D721Med (cell line): ENCODE results near the gene BCDIN3D.

Source experiments
- DNase-seq: peaks from one replicate; pipeline ENCODE4 v3.0.0; 2011; ENCODE audit warnings: low spot score; ENCODE audit not compliant: insufficient read length
- FAIRE-seq: peaks from 2 replicates; lab custom pipeline; 2011; peaks lifted over from hg19 to GRCh38; lab: Jason Lieb, UNC
- CTCF ChIP-seq: IDR thresholded peaks from 2 replicates; pipeline ENCODE4 v1.5.1; 2012; ENCODE audit warnings: mild to moderate bottlenecking, control low read depth; ENCODE audit not compliant: insufficient read depth; ENCODE audit errors: missing control alignments

Gene BCDIN3D

GRCh38 chr12:49824416-49824815 lies 18.5 kb downstream of the BCDIN3D start:
- TF ChIP-seq CTCF = no peak
- FAIRE-seq = no peak
- no peak for DNase-seq

- no peak for TF ChIP-seq CTCF
- FAIRE-seq (no peak), DNase-seq (no peak)
Observed at GRCh38 chr12:49823951-49824350, 19.0 kb downstream of the BCDIN3D start.

- TF ChIP-seq CTCF = no peak
- DNase-seq (no peak), FAIRE-seq (no peak)
Observed at GRCh38 chr12:49823350-49823749, 19.6 kb downstream of the BCDIN3D start.

GRCh38 chr12:49821373-49822287 lies 21.3 kb downstream of the BCDIN3D start:
- no peak for FAIRE-seq
- DNase-seq = no peak
- TF ChIP-seq CTCF = no peak

GRCh38 chr12:49819786-49820185 lies 23.1 kb downstream of the BCDIN3D start:
- no peak for FAIRE-seq
- no peak for TF ChIP-seq CTCF

GRCh38 chr12:49818241-49818895 lies 24.5 kb downstream of the BCDIN3D start:
- no peak for DNase-seq
- FAIRE-seq = no peak
- no peak for TF ChIP-seq CTCF

More at GRCh38 chr12:49819786-49820185, 23.1 kb downstream of the BCDIN3D start:
- no peak for DNase-seq

- FAIRE-seq (no peak), DNase-seq (no peak)
- TF ChIP-seq CTCF = no peak
Observed at GRCh38 chr12:49813131-49813530, 29.8 kb downstream of the BCDIN3D start.
